Body of pancreas (tissue), 4 donors: ENCODE measurements around the gene TNFAIP2. TPM values are rescaled to one million over a fixed set of nuclear protein-coding genes. Genes with fewer than 3 reads are reported as not detected.

Experiments used
- ATAC-seq: fragments of 150-250 bp; one replicate; pipeline ENCODE4 v1.9.1; 2016
- DNase-seq, 4 donors: peaks; one replicate each; pipeline ENCODE4 v3.0.0-alpha.2; 2019
- H3K27ac ChIP-seq, 4 donors: fragments of 200-600 bp; sonication (generic); 1 replicate in 3 of 4; 2 replicates in 1 of 4; pipeline versions ENCODE4 v1.5.1 to v1.6.1; 2016 to 2019; ENCODE audit warnings: mild to moderate bottlenecking in 1 of 4, mixed read lengths in 1 of 4, moderate library complexity in 1 of 4
- H3K27me3 ChIP-seq, 2 donors: fragments of 200-600 bp; sonication (generic); one replicate each; pipeline ENCODE4 v1.6.0; 2016; ENCODE audit warnings: mild to moderate bottlenecking in 1 of 2
- H3K36me3 ChIP-seq, 2 donors: fragments of 200-600 bp; sonication (generic); replicated peaks in 1 of 2; 2 replicates each; pipeline ENCODE4 v1.5.1; 2016; ENCODE audit warnings: low read depth in 2 of 2; ENCODE audit not compliant: insufficient read depth in 1 of 2
- H3K4me1 ChIP-seq: fragments of 200-600 bp; sonication (generic); one replicate; pipeline ENCODE4 v1.6.0; 2016
- H3K4me3 ChIP-seq, 2 donors: fragments of 200-600 bp; sonication (generic); 1 replicate in 1 of 2; 2 replicates in 1 of 2; pipeline ENCODE4 v1.5.1; 2016 to 2019
- H3K9me3 ChIP-seq, 3 donors: fragments of 200-600 bp; sonication (generic); 1 replicate in 2 of 3; 2 replicates in 1 of 3; pipeline ENCODE4 v1.5.1; 2016
- CTCF ChIP-seq, 7 experiments: fragments of 450-650 bp in 4 of 7; fragments of 200-600 bp in 3 of 7; sonication (generic) in 3 of 7; IDR thresholded peaks; one replicate each; pipeline ENCODE4 v1.5.1; 2016 to 2019; ENCODE audit warnings: antibody characterized with exemption in 7 of 7
- POLR2A ChIP-seq, 3 donors: fragments of 450-650 bp; IDR thresholded peaks; one replicate each; pipeline ENCODE4 v1.6.1; 2016; ENCODE audit warnings: antibody characterized with exemption in 3 of 3, mild to moderate bottlenecking in 2 of 3
- WGBS, 2 donors: methylation state at CpG; one replicate each; pipeline ENCODE4 v1.1.5; 2017; 5-methylcytosine and 5-hydroxymethylcytosine counted together
- intact Hi-C: fragments of 100-400 bp; cut with DNase I; formaldehyde crosslinking; loops from one replicate; pipeline ENCODE4 v1.15.1; 2023
- total RNA-seq, 2 donors: library from RNA; depleted of rRNA; stranded (reverse); fragments of >200 nt; gene quantifications; one replicate each; pipeline ENCODE4 v1.1.0, GENCODE V29; 2016

Gene TNFAIP2
- total RNA-seq, 2 donors from 2014 or later: 22.1 to 75.5 TPM

- 84 to 91% methylated on average over 5 of the region's 5 CpGs for WGBS, 2 donors
- TF ChIP-seq CTCF (IDR thresholded peaks at IDR 0.05): no peak
- TF ChIP-seq POLR2A (IDR thresholded peaks at IDR 0.05): no peak
- DNase-seq (no peak), ATAC-seq (no peak)
- no peak overlapping the region for H3K27ac ChIP-seq
- H3K9me3 ChIP-seq: peaks cover 0 to 2% (median 0%) of the 10 kb centered on the region in 3 donors
- H3K27me3 ChIP-seq: no peaks in the 10 kb centered on the region
- H3K4me1 ChIP-seq: no peaks in the 10 kb centered on the region
- intact Hi-C loops: no loop called here
- H3K4me3 ChIP-seq: no peak overlapping the region
- H3K36me3 ChIP-seq: no peaks in the 10 kb centered on the region
Measured at GRCh38 chr14:103180331-103180730, 57.1 kb downstream of the TNFAIP2 start.

- ATAC-seq: no peak
- TF ChIP-seq POLR2A (IDR thresholded peaks at IDR 0.05) (no peak), CTCF (IDR thresholded peaks at IDR 0.05) (no peak)
- 76 to 78% methylated on average over 10 to 12 of the region's 12 CpGs for WGBS, 2 donors
- peaks cover 30% of the 10 kb centered on the region for H3K4me1 ChIP-seq
- intact Hi-C loops: no loop called here
- no peak overlapping the region for H3K27ac ChIP-seq
- H3K9me3 ChIP-seq: no peaks in the 10 kb centered on the region
- H3K27me3 ChIP-seq: no peaks in the 10 kb centered on the region
- no peak overlapping the region for H3K4me3 ChIP-seq
- H3K36me3 ChIP-seq: no peaks in the 10 kb centered on the region
- no peak for DNase-seq
Measured at GRCh38 chr14:103184046-103184445, 60.8 kb downstream of the TNFAIP2 start.

- H3K9me3 ChIP-seq: no peaks in the 10 kb centered on the region
- no peak overlapping the region for H3K4me3 ChIP-seq
- peaks cover 32% of the 10 kb centered on the region for H3K4me1 ChIP-seq
- DNase-seq (no peak), ATAC-seq (no peak)
- 45 to 47% methylated on average over 13 of the region's 13 CpGs for WGBS, 2 donors
- intact Hi-C loops: no loop called here
- peak overlapping the region in 2 of 4 donors; percentile 32 to 76 for H3K27ac ChIP-seq
- H3K27me3 ChIP-seq: no peaks in the 10 kb centered on the region
- no peak for TF ChIP-seq POLR2A (IDR thresholded peaks at IDR 0.05)
- peak; percentile 26 to 62 (median 52) for TF ChIP-seq CTCF (IDR thresholded peaks at IDR 0.05)
- no peaks in the 10 kb centered on the region for H3K36me3 ChIP-seq
Measured at GRCh38 chr14:103185051-103186029, 62.1 kb downstream of the TNFAIP2 start.

GRCh38 chr14:103186241-103186822, 63.1 kb downstream of the TNFAIP2 start:
- Histone ChIP-seq H3K9me3 (no peaks in the 10 kb centered on the region), H3K36me3 (no peaks in the 10 kb centered on the region), H3K4me3 (no peak overlapping the region), H3K27ac (peak overlapping the region in 3 of 4 donors; percentile 33 to 76 (median 62)), H3K4me1 (peaks cover 32% of the 10 kb centered on the region), H3K27me3 (no peaks in the 10 kb centered on the region)
- intact Hi-C loops: no loop called here
- DNase-seq (no peak), ATAC-seq (peak; percentile 30)
- 37 to 50% methylated on average over 9 of the region's 9 CpGs for WGBS, 2 donors
- TF ChIP-seq POLR2A (IDR thresholded peaks at IDR 0.05): no peak
- no peak for TF ChIP-seq CTCF (IDR thresholded peaks at IDR 0.05)

Other genes with a start within 250 kb of the TNFAIP2 start
- gene AMN, start 200.8 kb upstream of the TNFAIP2 start, total RNA-seq: 1 to 10 TPM in 1 of 2 donors, not detected in 1; 6.0 TPM
- 100 to 1,000 TPM in 1 of 2 donors, 10 to 100 TPM in 1; 66.2 to 102 TPM for gene CDC42BPB, start 65.9 kb upstream of the TNFAIP2 start, total RNA-seq
- not detected for gene LBHD2, start 39.3 kb upstream of the TNFAIP2 start, total RNA-seq
- gene EXOC3L4, start 28.7 kb upstream of the TNFAIP2 start, total RNA-seq: 1 to 10 TPM in 1 of 2 donors, under 1 TPM in 1; 0.66 to 1.8 TPM
- 100 to 1,000 TPM in 1 of 2 donors, 10 to 100 TPM in 1; 85.6 to 234 TPM for gene EIF5, start 210.8 kb downstream of the TNFAIP2 start, total RNA-seq